Measurements from ENCODE around the gene RNU7-1. TPM values are rescaled to one million over a fixed set of nuclear protein-coding genes. Genes with fewer than 3 reads are reported as not detected.

RNU7-1 gene
- total and polyA plus RNA-seq, 10 of the 15 experiments (the other 5 are each of a cell fraction or from before 2014, with no cell fraction given): not detected

DNA sequence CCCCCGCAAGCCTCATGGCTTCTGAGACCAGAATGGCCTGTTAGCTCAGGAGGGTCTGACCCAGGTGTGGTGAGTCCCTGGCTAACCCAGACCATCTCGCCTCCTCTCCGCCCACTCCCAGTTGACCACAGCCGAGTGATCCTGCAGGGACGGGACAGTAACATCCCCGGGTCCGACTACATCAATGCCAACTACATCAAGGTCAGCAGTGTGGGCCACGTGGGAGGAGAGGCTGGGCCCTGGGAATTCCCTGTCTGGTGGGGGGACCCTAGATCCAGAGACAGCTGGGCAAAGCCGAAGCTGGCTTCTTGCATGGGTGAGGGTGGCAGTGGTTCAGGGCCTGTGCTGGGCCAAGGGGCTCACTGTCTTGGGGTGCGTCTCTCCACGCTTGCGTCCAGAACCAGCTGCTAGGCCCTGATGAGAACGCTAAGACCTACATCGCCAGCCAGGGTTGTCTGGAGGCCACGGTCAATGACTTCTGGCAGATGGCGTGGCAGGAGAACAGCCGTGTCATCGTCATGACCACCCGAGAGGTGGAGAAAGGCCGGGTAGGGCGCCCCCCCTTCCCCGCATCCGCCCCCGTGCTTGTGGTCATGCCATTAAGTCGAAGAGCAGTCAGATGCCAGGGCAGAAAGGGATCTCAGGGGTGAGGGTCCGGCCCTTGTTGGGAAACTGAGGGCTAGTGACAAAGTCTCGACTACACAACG, 12.6 kb downstream of the RNU7-1 start (continued):
- TF ChIP-seq, protein P1, sequence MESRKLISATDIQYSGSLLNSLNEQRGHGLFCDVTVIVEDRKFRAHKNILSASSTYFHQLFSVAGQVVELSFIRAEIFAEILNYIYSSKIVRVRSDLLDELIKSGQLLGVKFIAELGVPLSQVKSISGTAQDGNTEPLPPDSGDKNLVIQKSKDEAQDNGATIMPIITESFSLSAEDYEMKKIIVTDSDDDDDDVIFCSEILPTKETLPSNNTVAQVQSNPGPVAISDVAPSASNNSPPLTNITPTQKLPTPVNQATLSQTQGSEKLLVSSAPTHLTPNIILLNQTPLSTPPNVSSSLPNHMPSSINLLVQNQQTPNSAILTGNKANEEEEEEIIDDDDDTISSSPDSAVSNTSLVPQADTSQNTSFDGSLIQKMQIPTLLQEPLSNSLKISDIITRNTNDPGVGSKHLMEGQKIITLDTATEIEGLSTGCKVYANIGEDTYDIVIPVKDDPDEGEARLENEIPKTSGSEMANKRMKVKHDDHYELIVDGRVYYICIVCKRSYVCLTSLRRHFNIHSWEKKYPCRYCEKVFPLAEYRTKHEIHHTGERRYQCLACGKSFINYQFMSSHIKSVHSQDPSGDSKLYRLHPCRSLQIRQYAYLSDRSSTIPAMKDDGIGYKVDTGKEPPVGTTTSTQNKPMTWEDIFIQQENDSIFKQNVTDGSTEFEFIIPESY (IDR thresholded peaks at IDR 0.05): no peak
- TF ChIP-seq EP300 (IDR thresholded peaks at IDR 0.05; ENCODE audit: borderline replicate concordance in 1 of 2, control insufficient read depth in 1 of 2, low read depth in 2 of 2, low read length in 2 of 2) (peak in 1 of 2 experiments; percentile 20; a peak in 1 of 4 replicates), SRF (IDR thresholded peaks at IDR 0.05; ENCODE audit: low read depth in 2 of 2, low read length in 2 of 2) (no peak), IRF4 (IDR thresholded peaks at IDR 0.05; ENCODE audit: low read depth, low read length) (no peak), POU2F2 (IDR thresholded peaks at IDR 0.05; ENCODE audit: borderline replicate concordance, low read depth, low read length) (no peak), SIX5 (IDR thresholded peaks at IDR 0.05; ENCODE audit: low read depth, low read length, severe bottlenecking) (no peak), RBBP5 (conservative IDR thresholded peaks at IDR 0.05) (no peak), CREB1 (IDR thresholded peaks at IDR 0.05; ENCODE audit: low read depth) (no peak), CREM (IDR thresholded peaks at IDR 0.05; ENCODE audit: low read depth) (no peak), KAT2A (conservative IDR thresholded peaks at IDR 0.05; ENCODE audit: control insufficient read depth, low read depth, low read length) (no peak), SP1 (IDR thresholded peaks at IDR 0.05; ENCODE audit: low read depth, low read length) (no peak), KDM1A (IDR thresholded peaks at IDR 0.05; ENCODE audit: borderline replicate concordance) (no peak), RUNX3 (IDR thresholded peaks at IDR 0.05; ENCODE audit: low read length) (no peak), CHD4 (IDR thresholded peaks at IDR 0.05) (no peak), E2F4 (IDR thresholded peaks at IDR 0.05; ENCODE audit: low read depth, low read length) (no peak), ZSCAN29 (IDR thresholded peaks at IDR 0.05) (no peak)
- TF ChIP-seq, protein P2, sequence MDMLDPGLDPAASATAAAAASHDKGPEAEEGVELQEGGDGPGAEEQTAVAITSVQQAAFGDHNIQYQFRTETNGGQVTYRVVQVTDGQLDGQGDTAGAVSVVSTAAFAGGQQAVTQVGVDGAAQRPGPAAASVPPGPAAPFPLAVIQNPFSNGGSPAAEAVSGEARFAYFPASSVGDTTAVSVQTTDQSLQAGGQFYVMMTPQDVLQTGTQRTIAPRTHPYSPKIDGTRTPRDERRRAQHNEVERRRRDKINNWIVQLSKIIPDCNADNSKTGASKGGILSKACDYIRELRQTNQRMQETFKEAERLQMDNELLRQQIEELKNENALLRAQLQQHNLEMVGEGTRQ (IDR thresholded peaks at IDR 0.05; ENCODE audit: borderline replicate concordance, low read depth, low read length): no peak
- TF ChIP-seq, protein P3, sequence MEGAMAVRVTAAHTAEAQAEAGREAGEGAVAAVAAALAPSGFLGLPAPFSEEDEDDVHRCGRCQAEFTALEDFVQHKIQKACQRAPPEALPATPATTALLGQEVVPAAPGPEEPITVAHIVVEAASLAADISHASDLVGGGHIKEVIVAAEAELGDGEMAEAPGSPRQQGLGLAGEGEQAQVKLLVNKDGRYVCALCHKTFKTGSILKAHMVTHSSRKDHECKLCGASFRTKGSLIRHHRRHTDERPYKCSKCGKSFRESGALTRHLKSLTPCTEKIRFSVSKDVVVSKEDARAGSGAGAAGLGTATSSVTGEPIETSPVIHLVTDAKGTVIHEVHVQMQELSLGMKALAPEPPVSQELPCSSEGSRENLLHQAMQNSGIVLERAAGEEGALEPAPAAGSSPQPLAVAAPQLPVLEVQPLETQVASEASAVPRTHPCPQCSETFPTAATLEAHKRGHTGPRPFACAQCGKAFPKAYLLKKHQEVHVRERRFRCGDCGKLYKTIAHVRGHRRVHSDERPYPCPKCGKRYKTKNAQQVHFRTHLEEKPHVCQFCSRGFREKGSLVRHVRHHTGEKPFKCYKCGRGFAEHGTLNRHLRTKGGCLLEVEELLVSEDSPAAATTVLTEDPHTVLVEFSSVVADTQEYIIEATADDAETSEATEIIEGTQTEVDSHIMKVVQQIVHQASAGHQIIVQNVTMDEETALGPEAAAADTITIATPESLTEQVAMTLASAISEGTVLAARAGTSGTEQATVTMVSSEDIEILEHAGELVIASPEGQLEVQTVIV (IDR thresholded peaks at IDR 0.05; ENCODE audit: borderline replicate concordance, partially characterized antibody): no peak
- TF ChIP-seq, protein P4, sequence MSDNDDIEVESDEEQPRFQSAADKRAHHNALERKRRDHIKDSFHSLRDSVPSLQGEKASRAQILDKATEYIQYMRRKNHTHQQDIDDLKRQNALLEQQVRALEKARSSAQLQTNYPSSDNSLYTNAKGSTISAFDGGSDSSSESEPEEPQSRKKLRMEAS (IDR thresholded peaks at IDR 0.05; ENCODE audit: low read depth, low read length): peak; percentile 35; the same call in 1 of the 2 replicates
- TF ChIP-seq, protein P5, sequence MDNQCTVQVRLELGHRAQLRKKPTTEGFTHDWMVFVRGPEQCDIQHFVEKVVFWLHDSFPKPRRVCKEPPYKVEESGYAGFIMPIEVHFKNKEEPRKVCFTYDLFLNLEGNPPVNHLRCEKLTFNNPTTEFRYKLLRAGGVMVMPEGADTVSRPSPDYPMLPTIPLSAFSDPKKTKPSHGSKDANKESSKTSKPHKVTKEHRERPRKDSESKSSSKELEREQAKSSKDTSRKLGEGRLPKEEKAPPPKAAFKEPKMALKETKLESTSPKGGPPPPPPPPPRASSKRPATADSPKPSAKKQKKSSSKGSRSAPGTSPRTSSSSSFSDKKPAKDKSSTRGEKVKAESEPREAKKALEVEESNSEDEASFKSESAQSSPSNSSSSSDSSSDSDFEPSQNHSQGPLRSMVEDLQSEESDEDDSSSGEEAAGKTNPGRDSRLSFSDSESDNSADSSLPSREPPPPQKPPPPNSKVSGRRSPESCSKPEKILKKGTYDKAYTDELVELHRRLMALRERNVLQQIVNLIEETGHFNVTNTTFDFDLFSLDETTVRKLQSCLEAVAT (IDR thresholded peaks at IDR 0.05): 0 out of 2 replicates have a peak, but pooled peaks have one; percentile 32

Data from GM12878 (cell line).